GM19395 (cell line): ENCODE measurements around the gene PLSCR3.

Experiments
- ATAC-seq: cut with Tn5 transposase; IDR thresholded peaks from one replicate; pipeline ENCODE4 v1.9.1; 2021; ENCODE audit warnings: mild to moderate bottlenecking, moderate library complexity; ENCODE audit not compliant: unreplicated experiment

PLSCR3 gene

DNA sequence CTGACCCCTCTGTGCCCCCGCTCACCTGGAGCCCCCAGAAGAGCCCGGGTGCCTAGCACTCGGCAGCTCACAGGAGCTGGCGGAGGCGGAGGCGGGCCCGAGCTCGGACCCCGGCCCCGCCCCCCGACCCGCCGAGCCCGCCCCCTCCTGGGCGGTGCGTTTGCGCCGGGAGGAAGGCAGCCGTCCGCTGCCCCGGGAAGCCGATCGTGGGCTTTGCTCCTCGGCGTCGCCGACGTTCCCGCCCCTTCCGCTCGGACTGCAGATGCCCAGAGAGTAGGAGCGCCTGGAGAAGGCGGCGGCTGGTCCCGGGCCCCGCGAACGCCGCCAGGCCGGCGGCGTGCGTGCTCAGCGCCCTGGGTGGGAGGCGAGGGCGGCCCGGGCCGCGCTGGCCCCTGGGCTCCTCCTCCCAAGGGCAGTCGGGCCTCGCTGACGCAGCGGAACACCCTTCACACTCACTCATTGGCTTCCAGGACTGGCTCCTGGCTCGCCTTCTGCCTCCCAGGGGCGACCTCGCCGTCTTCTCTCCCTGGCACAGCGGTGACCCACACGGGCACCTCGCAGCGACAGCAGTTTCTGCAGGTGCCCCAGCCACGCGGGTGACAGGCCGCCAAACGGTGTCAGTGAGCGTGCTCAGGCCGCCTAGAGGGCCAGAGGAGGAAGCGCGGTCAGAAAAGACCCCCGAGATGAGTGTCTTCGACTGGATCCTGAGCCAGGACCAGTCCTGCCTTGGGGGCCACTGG, at the start of gene PLSCR3:
PLSCR3 (minus strand) TSS at position 74 of the 740 bp plus-strand sequence. CDS start 415 bp downstream, outside the sequence.
- ATAC-seq = no peak

DNA sequence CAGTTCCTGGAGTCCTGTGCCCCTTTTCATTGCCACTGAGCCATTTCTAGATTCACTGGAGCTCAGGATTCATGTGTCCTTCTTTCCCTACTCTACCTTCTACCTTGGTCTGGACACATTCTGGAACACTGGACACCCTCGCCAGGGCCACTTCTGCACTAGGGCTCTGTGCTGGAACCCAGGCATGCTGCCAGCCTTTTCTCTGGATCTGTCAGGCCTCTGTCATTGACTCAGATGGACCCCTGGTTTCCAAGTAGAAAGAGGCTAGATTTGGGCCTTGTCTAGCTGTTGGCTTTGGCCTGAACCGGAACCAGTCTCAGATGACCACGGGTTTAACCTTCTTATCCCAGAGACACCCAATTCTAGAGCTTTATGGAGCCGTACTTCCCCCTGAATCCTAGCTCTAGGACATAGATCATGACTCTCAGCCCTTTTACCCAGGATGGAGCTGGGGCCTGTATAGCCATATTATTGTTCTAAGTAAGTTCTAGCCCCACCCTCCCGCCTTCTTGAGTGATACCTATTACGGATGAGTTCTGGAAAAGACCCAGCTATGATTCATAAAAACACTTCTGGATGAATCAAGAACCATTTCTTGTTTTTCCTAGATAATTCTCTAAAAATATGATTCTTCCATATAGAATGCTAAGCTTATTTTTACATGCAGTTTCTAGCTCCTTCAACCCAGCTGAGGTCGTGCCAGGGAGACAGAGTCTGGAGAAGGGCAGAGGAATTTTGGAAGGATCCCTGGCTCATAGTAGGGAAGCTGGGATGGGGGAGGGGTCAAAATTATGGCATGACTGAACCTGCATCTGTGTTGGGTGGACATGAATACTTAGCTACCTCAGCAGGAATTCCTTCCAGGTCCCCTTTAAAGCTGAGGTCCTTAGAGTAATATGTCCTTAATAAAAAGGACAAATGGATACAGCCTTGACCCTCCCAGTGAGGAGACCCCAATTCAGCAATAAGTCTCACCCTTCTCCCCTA, 49.5 kb upstream of the PLSCR3 start:
- ATAC-seq = no peak

DNA sequence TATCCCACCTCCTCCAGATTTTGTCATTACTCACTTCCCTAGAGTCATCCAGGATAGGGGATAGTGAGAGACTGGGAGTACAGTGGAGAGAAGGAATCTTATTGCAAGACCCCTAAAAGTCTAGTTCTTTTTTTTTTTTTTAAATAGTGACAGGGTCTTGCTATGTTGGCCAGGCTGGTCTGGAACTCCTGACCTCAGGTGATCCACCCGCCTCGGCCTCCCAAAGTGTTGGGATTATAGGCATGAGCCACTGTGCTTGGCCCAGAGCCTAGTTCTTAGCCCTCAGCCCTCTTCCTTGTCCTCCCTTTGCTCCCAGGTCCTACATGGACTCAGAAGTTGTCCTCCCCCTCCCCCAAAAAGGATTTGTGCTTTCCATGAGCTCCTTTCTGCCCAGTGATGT, 47.8 kb upstream of the PLSCR3 start:
- ATAC-seq = no peak

DNA sequence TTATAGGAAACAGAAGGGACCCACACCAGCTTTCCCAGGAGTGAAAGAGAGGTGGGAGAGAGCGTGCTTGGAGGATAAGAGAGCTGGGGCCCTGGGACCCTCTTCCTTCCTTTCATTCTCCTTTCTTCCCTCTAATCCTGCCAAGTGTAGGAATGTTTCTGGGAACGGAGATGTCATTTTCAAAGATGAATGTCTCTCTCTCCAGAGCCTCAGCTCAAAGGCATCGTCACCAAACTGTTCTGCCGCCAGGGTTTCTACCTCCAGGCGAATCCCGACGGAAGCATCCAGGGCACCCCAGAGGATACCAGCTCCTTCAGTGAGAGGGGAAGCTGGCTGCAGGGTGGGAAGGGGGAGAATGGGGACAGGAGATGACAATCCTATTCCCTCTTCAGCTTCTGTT, 46.9 kb upstream of the PLSCR3 start:
- no peak for ATAC-seq

DNA sequence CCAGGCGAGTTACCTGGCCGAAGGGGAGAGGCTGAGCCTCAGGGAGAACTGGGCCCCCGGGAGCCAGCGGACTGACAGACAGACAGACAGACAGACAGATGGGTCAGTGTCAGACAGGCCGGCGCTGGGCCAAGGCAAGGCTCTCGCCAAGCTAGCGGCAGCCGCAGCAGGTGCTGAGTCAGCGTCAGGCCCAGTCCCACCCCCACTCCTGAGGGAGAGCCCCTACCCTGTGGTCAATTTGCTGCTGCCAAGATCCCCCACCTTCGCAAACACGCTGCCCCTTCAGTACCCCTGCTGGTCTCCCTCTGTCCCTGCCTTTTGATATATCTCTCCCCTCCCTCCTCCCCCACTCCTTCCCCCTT, 46.5 kb upstream of the PLSCR3 start:
- no peak for ATAC-seq

DNA sequence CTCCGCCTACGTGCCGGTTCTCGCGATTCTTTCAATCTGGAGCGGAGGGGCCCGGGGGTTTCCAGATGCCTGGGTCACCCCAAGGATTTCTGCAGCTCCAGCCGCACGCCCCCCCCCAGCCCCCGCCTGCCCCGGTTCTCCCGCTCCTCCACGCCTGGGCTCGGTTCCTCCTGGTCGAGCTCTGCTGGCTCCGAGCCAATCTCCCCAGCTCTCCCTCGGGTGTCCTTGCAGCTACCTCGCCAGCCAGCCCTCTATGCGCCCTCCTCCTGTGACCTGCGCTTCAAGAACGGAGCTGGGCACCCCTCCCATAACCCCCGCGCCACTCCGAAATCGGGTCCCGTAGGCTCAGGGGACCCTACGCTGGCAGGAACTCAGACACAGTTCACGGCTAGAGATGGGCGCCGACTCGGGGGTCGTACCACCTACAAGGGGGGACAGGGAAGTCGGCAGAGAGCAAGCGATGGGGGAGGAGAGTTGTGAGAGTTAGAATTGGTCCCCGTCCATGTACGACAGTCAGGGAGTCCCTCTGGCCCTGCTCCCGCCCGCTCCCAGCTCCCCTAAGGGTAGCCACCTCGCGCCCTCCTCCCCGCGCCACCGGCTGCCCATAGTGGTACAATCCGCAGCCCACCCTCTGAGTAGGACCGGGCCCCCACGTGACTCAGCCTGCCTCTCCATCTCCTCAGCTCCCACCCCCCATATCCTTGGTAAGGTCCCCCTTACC, 45.9 kb upstream of the PLSCR3 start:
- no peak for ATAC-seq

GRCh38 chr17:7439462-7440112, 45.3 kb upstream of the PLSCR3 start, which contains the start of gene FGF11:
TSS of gene FGF11 (plus strand) at chr17:7439512. CDS start at chr17:7439621, 109 bp downstream.
- no peak for ATAC-seq

DNA sequence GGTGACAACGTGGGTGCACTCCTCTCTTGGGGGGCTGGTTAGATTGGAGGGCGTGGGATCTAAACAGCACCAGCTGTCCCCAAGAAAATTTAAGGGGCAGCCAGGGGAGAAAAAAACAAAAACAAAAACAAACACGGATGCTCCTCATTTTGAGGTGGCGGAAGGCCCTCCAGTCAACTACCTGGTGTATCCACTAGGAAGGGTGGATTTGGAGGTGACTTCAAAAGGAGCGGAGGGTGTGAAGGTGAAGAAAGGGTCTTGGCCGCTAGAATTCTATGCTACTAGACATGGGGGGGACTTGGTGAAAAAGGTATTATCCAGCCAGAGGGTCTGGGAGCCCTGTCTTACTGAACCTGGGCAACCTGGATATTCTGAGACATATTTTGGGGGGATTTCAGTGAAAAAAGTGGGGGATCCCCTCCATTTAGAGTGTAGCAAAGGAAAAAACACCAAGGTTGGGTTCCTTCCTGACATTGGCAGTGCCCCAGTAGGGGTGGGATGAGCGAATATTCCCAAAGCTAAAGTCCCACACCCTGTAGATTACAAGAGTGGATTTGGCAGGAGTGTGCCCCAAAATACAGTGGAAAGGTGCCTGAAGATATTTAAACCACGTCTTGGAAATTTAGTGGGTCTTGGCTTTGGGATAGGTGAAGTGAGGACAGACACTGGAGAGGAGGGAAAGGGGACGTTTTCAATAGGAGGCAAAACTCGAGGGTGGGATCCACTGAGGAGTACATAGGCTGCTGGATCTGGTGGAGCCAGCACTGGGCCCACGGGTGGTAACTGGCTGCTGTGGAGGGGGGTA, 44.5 kb upstream of the PLSCR3 start:
- no peak for ATAC-seq

GRCh38 chr17:7437950-7438614, 43.8 kb upstream of the PLSCR3 start:
- ATAC-seq = no peak

DNA sequence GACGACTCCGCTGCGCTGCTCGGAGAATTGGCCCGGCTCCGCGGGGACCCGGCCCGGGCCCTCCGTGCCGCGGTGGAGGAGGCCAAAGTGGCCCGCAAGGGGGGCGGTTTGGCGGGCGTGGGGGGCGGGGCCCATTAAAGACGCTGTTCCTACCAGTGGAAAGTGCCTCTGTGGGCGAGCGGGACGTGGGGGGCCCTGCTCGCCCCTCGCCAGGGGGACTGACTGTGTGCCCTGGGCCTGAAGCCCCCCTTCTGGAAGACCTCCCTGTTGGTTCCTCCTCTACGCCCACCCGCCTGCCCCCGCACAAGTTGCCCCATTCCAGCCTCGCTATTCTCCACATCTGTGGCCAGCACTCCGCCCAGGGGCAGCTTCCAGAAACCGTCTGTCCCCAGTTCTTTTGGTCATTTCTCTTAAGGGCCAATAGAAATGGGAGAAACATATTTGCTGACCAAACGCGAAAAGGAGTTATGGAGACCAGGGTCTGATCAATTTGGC, 43.1 kb upstream of the PLSCR3 start:
- no peak for ATAC-seq

DNA sequence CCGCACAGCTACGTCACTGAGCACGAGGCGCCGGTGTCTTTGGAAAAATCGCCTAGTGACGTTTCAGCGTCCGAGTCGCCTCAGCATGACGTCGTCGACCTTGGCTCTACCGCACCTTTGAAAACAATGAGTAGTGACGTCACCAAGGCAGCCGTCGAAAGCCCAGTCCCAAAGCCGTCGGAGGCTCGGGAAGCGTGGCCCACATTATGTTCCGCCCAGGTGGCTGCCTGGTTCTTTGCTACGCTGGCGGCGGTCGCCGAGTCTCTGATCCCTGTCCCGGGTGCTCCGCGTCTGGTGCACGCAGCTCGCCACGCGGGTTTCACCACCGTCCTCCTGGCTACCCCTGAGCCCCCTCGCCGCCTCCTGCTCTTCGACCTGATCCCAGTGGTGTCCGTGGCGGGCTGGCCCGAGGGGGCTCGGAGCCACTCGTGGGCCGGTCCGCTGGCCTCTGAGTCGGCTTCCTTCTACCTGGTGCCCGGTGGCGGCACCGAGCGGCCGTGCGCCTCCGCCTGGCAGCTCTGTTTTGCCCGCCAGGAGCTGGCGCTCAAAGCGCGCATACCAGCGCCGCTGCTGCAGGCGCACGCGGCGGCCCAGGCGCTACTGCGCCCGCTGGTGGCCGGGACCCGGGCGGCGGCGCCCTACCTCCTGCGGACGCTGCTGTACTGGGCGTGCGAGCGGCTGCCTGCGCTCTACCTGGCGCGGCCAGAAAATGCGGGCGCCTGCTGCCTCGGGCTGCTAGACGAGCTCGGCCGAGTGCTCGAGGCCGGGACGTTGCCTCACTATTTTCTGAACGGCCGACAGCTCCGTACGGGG, 42.4 kb upstream of the PLSCR3 start:
- no peak for ATAC-seq

- peak; percentile 14 for ATAC-seq
Observed at GRCh38 chr17:7435676-7436555, 41.6 kb upstream of the PLSCR3 start.

DNA sequence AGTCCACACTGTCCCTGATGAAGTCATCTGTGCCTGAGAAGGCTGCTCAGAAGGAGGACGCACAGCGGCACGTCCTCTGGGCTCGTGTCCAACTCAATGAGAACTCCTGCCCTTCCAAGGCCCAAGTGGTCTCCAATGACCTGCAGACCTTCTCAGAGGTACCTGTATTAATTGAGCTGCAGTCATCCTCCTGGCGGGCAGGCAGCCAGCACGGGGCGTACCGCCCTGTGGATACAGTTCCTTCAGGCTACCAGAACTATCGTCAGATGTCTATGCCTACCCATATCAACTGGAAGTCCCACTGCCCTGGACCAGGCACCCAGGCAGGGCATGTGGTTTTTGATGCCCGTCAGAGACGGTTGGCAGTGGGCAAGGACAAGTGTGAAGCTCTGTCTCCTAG, 38.0 kb upstream of the PLSCR3 start:
- no peak for ATAC-seq

DNA sequence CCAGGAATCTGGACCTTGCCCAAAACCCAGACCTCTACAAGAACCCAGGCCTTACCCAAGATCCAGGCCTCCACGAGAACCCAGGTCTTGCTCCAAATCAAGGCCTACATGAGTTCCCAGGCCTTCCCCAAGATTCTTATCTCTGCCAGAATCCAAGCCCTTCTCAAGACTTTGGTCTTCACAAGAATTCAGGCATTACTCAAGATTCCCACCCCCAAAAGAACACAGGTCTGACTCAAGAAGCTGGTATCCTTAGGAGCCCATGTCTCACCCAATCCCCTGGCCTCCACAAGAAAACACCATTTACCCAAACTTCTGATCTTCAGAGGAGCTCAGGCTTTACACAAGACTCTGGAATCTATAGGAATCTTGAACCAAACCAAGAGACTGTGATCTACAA, 36.9 kb upstream of the PLSCR3 start:
- ATAC-seq = no peak

- ATAC-seq = no peak
Observed at GRCh38 chr17:7429722-7430121, 35.4 kb upstream of the PLSCR3 start.

- no peak for ATAC-seq
Observed at GRCh38 chr17:7428557-7428956, 34.2 kb upstream of the PLSCR3 start, which contains the start of gene SPEM3. TSS of gene SPEM3 (plus strand) at chr17:7428857. CDS start at chr17:7428903, 46 bp downstream.

DNA sequence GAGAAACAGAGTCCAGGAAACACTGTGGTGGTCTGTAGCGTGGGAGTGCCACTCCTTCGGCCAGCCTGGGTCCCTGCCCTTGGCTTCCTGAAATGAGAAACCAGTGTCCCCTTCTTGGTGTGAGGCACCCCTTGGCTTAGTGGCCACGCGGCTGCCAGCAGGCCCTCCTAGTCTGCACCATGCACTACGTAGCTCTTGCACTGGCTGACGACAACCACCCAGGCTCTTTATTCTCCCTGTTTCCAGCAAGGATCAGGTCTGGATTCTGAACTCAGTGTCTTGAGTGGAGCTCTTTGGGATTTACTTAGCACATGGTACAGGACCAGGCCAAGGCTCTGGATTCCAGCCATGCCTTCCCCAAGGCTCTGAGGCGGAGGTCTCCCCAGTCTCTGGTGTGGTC, 33.2 kb upstream of the PLSCR3 start:
- no peak for ATAC-seq
